Measurements from ENCODE around the gene RNASE9. TPM values are rescaled to one million over a fixed set of nuclear protein-coding genes. Genes with fewer than 3 reads are reported as not detected.

Gene RNASE9
- total and polyA plus RNA-seq, 2 experiments from 2014 or later, result 0.24 TPM; not detected in 1

GRCh38 chr14:20569066-20569465, 8.2 kb upstream of the RNASE9 start:
- Histone ChIP-seq H3F3A (replicated peaks; ENCODE audit: low read depth) (no peaks in the 10 kb centered on the region), H4K20me1 (replicated peaks; ENCODE audit: insufficient read depth) (no peaks in the 10 kb centered on the region), H3K79me2 (replicated peaks; ENCODE audit: insufficient read depth) (no peaks in the 10 kb centered on the region), H2AFZ (no peak overlapping the region), H3K4me3 (no peak overlapping the region), H3K4me2 (no peak overlapping the region), H3K27ac (ENCODE audit: low read depth) (no peak overlapping the region), H3K9me2 (ENCODE audit: insufficient read depth) (peaks cover 14% of the 10 kb centered on the region), H3K4me1 (ENCODE audit: insufficient read depth) (peaks cover 13% of the 10 kb centered on the region; the same call in 1 of the 2 replicates), H3K36me3 (ENCODE audit: insufficient read depth) (no peaks in the 10 kb centered on the region; the same call in 1 of the 2 replicates), H3K27me3 (ENCODE audit: insufficient read depth) (no peaks in the 10 kb centered on the region)
- H3K9me3 Mint-ChIP-seq, result peaks cover 36% of the 10 kb centered on the region
- no peak for DNase-seq (ENCODE audit: low spot score)
- no peak overlapping the region for H3K27ac Mint-ChIP-seq
- no peak for TF ChIP-seq EZH2 (IDR thresholded peaks at IDR 0.05; ENCODE audit: low read depth, unreplicated experiment)
- no peak for TF ChIP-seq ZNF462 (CRISPR knock-in tag; IDR thresholded peaks at IDR 0.05)
- no peak for TF ChIP-seq EZH2phosphoT487 (IDR thresholded peaks at IDR 0.05; ENCODE audit: unreplicated experiment)
- no peak for TF ChIP-seq CREB1 (CRISPR knock-in tag; IDR thresholded peaks at IDR 0.05; ENCODE audit: low read depth)
- no peak for TF ChIP-seq ZNF331 (CRISPR knock-in tag; IDR thresholded peaks at IDR 0.05; ENCODE audit: low read depth)
- TF ChIP-seq ZNF114 (CRISPR knock-in tag; IDR thresholded peaks at IDR 0.05), result no peak
- TF ChIP-seq ETS1 (IDR thresholded peaks at IDR 0.05), result no peak
- TF ChIP-seq POLR2AphosphoS5 (IDR thresholded peaks at IDR 0.05; ENCODE audit: low read depth), result no peak
- TF ChIP-seq JUNB (IDR thresholded peaks at IDR 0.05; ENCODE audit: unreplicated experiment), result no peak
- no peak for TF ChIP-seq NANOG (IDR thresholded peaks at IDR 0.05; ENCODE audit: borderline replicate concordance)
- no peak for TF ChIP-seq REST (IDR thresholded peaks at IDR 0.05; ENCODE audit: unreplicated experiment)
- no peak for TF ChIP-seq STAT1 (IDR thresholded peaks at IDR 0.05; ENCODE audit: unreplicated experiment)
- no peak for TF ChIP-seq CTCF (conservative IDR thresholded peaks at IDR 0.05; ENCODE audit: low read depth in 2 of 2)
- ATAC-seq, result no peak
- peaks cover 30% of the 10 kb centered on the region for H3K36me3 Mint-ChIP-seq (ENCODE audit: low read depth)
- H3K27me3 Mint-ChIP-seq (ENCODE audit: insufficient read depth, low read depth, poor library complexity), result no peaks in the 10 kb centered on the region
- peaks cover 26% of the 10 kb centered on the region for H3K4me1 Mint-ChIP-seq
- H3K4me3 Mint-ChIP-seq, result no peak overlapping the region

Data from GM23338 (cell line).